Measurements from ENCODE around the gene TMED4. TPM values are rescaled to one million over a fixed set of nuclear protein-coding genes. Genes with fewer than 3 reads are reported as not detected.
A peak's percentile ranks its signal among the peaks of the same experiment; 100 is the strongest.

Gene TMED4
- total RNA-seq, 4 donors from 2014 or later: 68.0 to 123 (median 102) TPM

DNA sequence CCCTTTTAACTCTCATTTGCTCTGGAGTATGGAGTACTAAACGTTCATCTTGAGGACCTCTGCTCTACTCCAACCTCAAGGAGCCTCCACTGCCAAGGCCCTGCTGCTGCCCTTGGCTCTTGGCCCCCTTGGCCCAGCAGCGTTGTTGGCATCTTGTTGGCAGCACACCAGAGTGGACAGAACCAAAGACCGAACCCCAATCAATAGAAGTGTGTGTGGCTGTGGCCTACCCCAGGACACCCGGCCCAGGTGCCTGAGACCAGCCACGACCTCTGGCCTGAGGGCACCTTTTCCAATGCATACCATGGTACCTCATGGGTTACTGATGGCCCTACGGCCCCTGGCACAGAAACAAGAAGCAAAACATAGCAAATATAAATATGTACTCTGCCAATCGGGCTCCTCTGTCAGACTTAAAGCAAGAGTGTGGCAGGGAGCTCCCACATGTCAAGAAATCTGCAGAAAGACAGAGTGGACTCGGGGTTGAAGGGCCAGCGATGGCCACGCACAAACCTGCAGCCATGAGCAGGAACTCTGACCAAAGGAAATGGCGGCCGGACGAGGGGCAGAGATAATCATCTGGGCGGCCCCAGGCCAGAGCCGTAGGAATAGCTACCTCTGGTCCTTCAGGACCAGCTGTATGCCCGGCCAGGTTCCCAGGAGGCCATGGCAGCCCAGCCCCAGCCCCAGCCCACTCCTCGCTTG, 43.8 kb downstream of the TMED4 start:
- intact Hi-C loops (cut with DNase I): no loop called here
- Histone ChIP-seq H3K4me1 (peaks cover 7 to 20% (median 11%) of the 10 kb centered on the region in 3 donors), H3K4me3 (no peak overlapping the region), H3K36me3 (no peaks in the 10 kb centered on the region), H3K27ac (no peak overlapping the region), H3K9me3 (no peaks in the 10 kb centered on the region), H3K27me3 (no peaks in the 10 kb centered on the region)
- DNase-seq: no peak
- WGBS, 2 donors: 82 to 83% methylated on average over 9 to 10 of the region's 17 CpGs
- TF ChIP-seq, protein P1, sequence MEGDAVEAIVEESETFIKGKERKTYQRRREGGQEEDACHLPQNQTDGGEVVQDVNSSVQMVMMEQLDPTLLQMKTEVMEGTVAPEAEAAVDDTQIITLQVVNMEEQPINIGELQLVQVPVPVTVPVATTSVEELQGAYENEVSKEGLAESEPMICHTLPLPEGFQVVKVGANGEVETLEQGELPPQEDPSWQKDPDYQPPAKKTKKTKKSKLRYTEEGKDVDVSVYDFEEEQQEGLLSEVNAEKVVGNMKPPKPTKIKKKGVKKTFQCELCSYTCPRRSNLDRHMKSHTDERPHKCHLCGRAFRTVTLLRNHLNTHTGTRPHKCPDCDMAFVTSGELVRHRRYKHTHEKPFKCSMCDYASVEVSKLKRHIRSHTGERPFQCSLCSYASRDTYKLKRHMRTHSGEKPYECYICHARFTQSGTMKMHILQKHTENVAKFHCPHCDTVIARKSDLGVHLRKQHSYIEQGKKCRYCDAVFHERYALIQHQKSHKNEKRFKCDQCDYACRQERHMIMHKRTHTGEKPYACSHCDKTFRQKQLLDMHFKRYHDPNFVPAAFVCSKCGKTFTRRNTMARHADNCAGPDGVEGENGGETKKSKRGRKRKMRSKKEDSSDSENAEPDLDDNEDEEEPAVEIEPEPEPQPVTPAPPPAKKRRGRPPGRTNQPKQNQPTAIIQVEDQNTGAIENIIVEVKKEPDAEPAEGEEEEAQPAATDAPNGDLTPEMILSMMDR (IDR thresholded peaks at IDR 0.05): no peak
- TF ChIP-seq POLR2A (IDR thresholded peaks at IDR 0.05): no peak

DNA sequence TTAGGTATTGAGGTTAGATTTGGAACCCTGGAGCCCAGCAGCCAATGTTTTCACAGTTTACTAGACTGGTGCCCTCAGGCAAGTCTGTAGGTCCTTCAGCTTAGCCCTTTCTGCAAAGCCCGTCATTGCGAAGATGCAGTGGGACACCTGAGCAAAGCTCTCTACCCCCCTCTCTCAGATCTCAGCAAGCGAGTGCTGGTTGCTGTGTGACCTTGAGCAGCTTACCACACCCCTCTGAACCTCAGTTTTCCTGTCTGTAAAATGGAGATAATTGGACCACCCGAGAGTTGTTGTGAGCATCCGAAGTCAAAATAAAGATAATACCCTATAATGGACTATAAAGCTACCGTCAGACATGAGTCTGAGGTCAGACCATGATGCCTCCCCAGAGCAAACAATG, 44.6 kb downstream of the TMED4 start:
- no peak for DNase-seq
- Histone ChIP-seq H3K27ac (no peak overlapping the region), H3K4me3 (no peak overlapping the region), H3K9me3 (no peaks in the 10 kb centered on the region), H3K36me3 (no peaks in the 10 kb centered on the region), H3K4me1 (peaks cover 2 to 12% (median 6%) of the 10 kb centered on the region in 3 donors), H3K27me3 (no peaks in the 10 kb centered on the region)
- intact Hi-C loops (cut with DNase I): no loop called here
- no peak for TF ChIP-seq POLR2A (IDR thresholded peaks at IDR 0.05)
- TF ChIP-seq, protein P1 (IDR thresholded peaks at IDR 0.05): no peak
- 90 to 92% methylated on average over 2 to 6 of the region's 6 CpGs for WGBS, 2 donors

DNA sequence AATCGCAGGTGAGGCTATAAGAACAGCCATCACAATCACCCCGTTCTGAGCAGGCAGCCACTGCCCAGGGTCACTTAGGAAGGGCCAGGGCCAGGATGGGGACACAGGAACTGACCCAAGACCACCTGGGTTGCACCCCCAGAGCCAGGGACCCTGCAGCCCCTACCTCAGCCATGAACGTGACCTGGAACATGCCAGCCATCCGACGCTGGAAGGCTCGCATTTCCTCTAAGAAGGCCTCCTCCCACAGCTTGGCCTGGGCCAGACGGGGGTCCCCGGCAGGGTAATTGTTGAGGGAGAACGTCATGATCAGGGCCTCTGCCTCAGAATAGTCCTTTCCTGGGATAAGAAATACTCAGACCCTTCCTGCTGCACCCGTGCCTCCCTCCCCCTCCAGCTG, 45.9 kb downstream of the TMED4 start:
- Histone ChIP-seq H3K9me3 (no peaks in the 10 kb centered on the region), H3K36me3 (no peaks in the 10 kb centered on the region), H3K4me3 (no peak overlapping the region), H3K4me1 (peaks cover 0 to 3% (median 0%) of the 10 kb centered on the region in 3 donors), H3K27ac (no peak overlapping the region), H3K27me3 (no peaks in the 10 kb centered on the region)
- intact Hi-C loops (cut with DNase I): no loop called here
- no peak for DNase-seq
- no peak for TF ChIP-seq POLR2A (IDR thresholded peaks at IDR 0.05)
- TF ChIP-seq, protein P1 (IDR thresholded peaks at IDR 0.05): no peak
- 82% methylated on average over 4 to 5 of the region's 10 CpGs for WGBS, 2 donors

DNA sequence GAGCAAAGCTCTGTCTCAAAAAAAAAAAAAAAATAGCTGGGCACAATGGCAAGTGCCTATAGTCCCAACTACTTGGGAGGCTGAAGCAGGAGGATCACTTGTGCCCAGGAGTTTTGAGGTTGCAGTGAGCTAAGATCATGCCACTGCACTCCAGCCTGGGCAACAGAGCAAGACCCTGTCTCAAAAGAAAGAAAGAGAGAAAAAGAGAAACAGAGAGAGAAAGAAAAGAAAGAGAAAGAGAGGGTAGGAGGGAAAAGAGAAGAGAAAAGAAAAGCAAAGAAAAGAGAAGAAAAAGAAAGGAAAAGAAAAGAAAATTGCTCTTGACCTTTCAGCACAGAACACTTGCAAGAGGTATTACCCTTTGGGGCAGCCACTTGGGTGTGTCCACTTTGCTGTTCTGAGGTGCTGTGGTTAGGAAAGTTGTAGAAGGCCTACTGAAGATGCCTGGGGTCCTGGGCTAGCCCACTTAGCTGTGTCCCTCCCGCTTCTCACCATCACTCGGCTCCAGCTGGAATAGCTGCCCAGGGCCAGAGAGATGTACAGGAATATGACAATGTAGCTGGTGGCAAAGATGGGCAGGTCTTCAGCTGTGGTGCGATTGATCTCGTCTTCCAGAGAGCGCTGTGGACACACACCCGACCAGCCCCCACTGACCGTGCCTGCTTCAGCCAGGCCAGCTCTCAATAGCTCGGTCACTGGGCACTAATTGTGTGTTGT, 46.5 kb downstream of the TMED4 start:
- WGBS, 2 donors: 93 to 94% methylated on average over 5 of the region's 8 CpGs
- intact Hi-C loops (cut with DNase I): no loop called here
- no peak for TF ChIP-seq POLR2A (IDR thresholded peaks at IDR 0.05)
- TF ChIP-seq, protein P1 (IDR thresholded peaks at IDR 0.05): no peak
- peaks cover 0 to 7% (median 0%) of the 10 kb centered on the region in 3 donors for H3K4me1 ChIP-seq
- H3K27me3 ChIP-seq: no peaks in the 10 kb centered on the region
- H3K9me3 ChIP-seq: no peaks in the 10 kb centered on the region
- DNase-seq: no peak
- no peak overlapping the region for H3K27ac ChIP-seq
- H3K36me3 ChIP-seq: no peaks in the 10 kb centered on the region
- no peak overlapping the region for H3K4me3 ChIP-seq

DNA sequence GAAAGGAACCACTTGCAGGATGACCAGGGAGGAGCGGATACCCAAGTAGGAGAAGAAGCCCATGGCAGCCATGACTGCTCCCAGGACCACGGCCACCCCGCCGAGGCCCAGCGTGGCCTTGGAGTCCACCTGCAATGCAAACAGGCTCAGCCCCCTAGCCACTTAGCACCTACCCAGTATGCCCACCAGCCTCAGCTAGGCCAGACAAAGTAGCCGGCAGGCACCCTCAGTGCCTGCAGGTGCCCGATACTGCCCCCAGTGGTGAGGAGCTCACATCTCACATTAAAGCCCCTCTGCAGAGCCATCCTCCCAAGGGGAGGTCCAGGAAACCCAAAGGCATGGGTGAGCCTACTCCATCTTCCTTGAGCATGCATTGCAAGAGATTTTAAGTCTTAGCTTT, 47.5 kb downstream of the TMED4 start:
- Histone ChIP-seq H3K4me3 (no peak overlapping the region), H3K36me3 (no peaks in the 10 kb centered on the region), H3K27ac (no peak overlapping the region), H3K27me3 (no peaks in the 10 kb centered on the region), H3K9me3 (no peaks in the 10 kb centered on the region), H3K4me1 (peaks cover 0 to 7% (median 0%) of the 10 kb centered on the region in 3 donors)
- TF ChIP-seq POLR2A (IDR thresholded peaks at IDR 0.05): no peak
- TF ChIP-seq, protein P1 (IDR thresholded peaks at IDR 0.05): peak in 4 of 6 experiments; percentile 14 to 53 (median 36)
- WGBS, 2 donors: 53 to 55% methylated on average over 6 to 7 of the region's 7 CpGs
- intact Hi-C loops (cut with DNase I): no loop called here
- DNase-seq: no peak

Data from esophagus squamous epithelium (tissue), 5 donors.